Measurements from ENCODE around the gene MATN1.

- TF ChIP-seq, protein P1, sequence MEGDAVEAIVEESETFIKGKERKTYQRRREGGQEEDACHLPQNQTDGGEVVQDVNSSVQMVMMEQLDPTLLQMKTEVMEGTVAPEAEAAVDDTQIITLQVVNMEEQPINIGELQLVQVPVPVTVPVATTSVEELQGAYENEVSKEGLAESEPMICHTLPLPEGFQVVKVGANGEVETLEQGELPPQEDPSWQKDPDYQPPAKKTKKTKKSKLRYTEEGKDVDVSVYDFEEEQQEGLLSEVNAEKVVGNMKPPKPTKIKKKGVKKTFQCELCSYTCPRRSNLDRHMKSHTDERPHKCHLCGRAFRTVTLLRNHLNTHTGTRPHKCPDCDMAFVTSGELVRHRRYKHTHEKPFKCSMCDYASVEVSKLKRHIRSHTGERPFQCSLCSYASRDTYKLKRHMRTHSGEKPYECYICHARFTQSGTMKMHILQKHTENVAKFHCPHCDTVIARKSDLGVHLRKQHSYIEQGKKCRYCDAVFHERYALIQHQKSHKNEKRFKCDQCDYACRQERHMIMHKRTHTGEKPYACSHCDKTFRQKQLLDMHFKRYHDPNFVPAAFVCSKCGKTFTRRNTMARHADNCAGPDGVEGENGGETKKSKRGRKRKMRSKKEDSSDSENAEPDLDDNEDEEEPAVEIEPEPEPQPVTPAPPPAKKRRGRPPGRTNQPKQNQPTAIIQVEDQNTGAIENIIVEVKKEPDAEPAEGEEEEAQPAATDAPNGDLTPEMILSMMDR (IDR thresholded peaks at IDR 0.05; ENCODE audit: low read length) = no peak
- no peak for TF ChIP-seq EZH2 (IDR thresholded peaks at IDR 0.05; ENCODE audit: borderline replicate concordance, low read length)
Measured at GRCh38 chr1:30714536-30715090, 8.8 kb downstream of the MATN1 start.
